GM12892 (cell line): ENCODE measurements around the gene PPP1R7.

Source experiments
- DNase-seq: peaks from one replicate; pipeline ENCODE4 v3.0.0; 2011; ENCODE audit not compliant: insufficient read length
- FAIRE-seq: peaks from 2 replicates; lab custom pipeline; 2011; peaks lifted over from hg19 to GRCh38; lab: Jason Lieb, UNC
- POLR2A ChIP-seq: IDR thresholded peaks from 2 replicates; pipeline ENCODE4 v1.6.1; 2011; ENCODE audit warnings: low read depth, low read length, control low read depth
- POLR2AphosphoS5 ChIP-seq: IDR thresholded peaks from 2 replicates; pipeline ENCODE4 v1.6.1; 2011; ENCODE audit warnings: low read depth, low read length, control low read depth
- TAF1 ChIP-seq: IDR thresholded peaks from 2 replicates; pipeline ENCODE4 v1.6.1; 2011; ENCODE audit warnings: low read depth, mild to moderate bottlenecking, control low read depth, low read length, borderline replicate concordance

PPP1R7 gene

GRCh38 chr2:241123816-241124536, 26.3 kb upstream of the PPP1R7 start:
- DNase-seq (no peak), FAIRE-seq (no peak)
- no peak for TF ChIP-seq POLR2A
- TF ChIP-seq POLR2AphosphoS5: no peak
- no peak for TF ChIP-seq TAF1

- no peak for FAIRE-seq
- DNase-seq: no peak
- TF ChIP-seq TAF1: no peak
- no peak for TF ChIP-seq POLR2A
- TF ChIP-seq POLR2AphosphoS5: no peak
Observed at GRCh38 chr2:241125626-241126025, 24.6 kb upstream of the PPP1R7 start.

GRCh38 chr2:241126201-241126611, 24.1 kb upstream of the PPP1R7 start:
- no peak for FAIRE-seq
- DNase-seq: no peak

GRCh38 chr2:241126771-241127202, 23.5 kb upstream of the PPP1R7 start:
- FAIRE-seq (no peak), DNase-seq (no peak)
- TF ChIP-seq POLR2A: no peak
- no peak for TF ChIP-seq POLR2AphosphoS5
- TF ChIP-seq TAF1: no peak

More at GRCh38 chr2:241126201-241126611, 24.1 kb upstream of the PPP1R7 start:
- TF ChIP-seq POLR2A: no peak
- no peak for TF ChIP-seq TAF1
- TF ChIP-seq POLR2AphosphoS5: no peak

GRCh38 chr2:241128266-241128665, 22.0 kb upstream of the PPP1R7 start:
- DNase-seq (no peak), FAIRE-seq (no peak)
- TF ChIP-seq TAF1: no peak
- no peak for TF ChIP-seq POLR2A
- no peak for TF ChIP-seq POLR2AphosphoS5

GRCh38 chr2:241129086-241129871, 21.0 kb upstream of the PPP1R7 start:
- TF ChIP-seq POLR2AphosphoS5 (peak; percentile 63), TAF1 (no peak), POLR2A (peak; percentile 50; the same call in 1 of the 2 replicates)
- DNase-seq (no peak), FAIRE-seq (peak; percentile 86)

GRCh38 chr2:241130316-241130715, 20.0 kb upstream of the PPP1R7 start:
- DNase-seq (no peak), FAIRE-seq (no peak)
- TF ChIP-seq POLR2AphosphoS5 (no peak), TAF1 (no peak), POLR2A (no peak)

- TF ChIP-seq POLR2A (no peak), POLR2AphosphoS5 (no peak), TAF1 (no peak)
- no peak for FAIRE-seq
Observed at GRCh38 chr2:241131531-241131930, 18.7 kb upstream of the PPP1R7 start.

GRCh38 chr2:241132538-241133435, 17.5 kb upstream of the PPP1R7 start:
- FAIRE-seq: peak; percentile 84
- TF ChIP-seq POLR2A (no peak), TAF1 (no peak), POLR2AphosphoS5 (no peak)

More at GRCh38 chr2:241131531-241131930, 18.7 kb upstream of the PPP1R7 start:
- no peak for DNase-seq

GRCh38 chr2:241133436-241133820, 16.8 kb upstream of the PPP1R7 start:
- FAIRE-seq: no peak
- DNase-seq: no peak
- TF ChIP-seq POLR2A (no peak), POLR2AphosphoS5 (no peak), TAF1 (no peak)

More at GRCh38 chr2:241132538-241133435, 17.5 kb upstream of the PPP1R7 start:
- no peak for DNase-seq
